DND-41 (cell line): Measurements from ENCODE around the gene MYBPC1.

Experiments
- ATAC-seq: fragments of 200-7000 bp; cut with Tn5 transposase; 3 replicates; pipeline ENCODE4 v1.9.1; 2021; ENCODE audit warnings: low read depth; ENCODE audit not compliant: insufficient read depth
- DNase-seq: peaks from one replicate; pipeline ENCODE4 v3.0.0-alpha.2; 2020
- H2AFZ ChIP-seq: 2 replicates; pipeline ENCODE4 v1.6.0; 2012; ENCODE audit warnings: low read depth, low read length
- H3K27ac ChIP-seq: 2 replicates; pipeline ENCODE4 v1.5.1; 2012; ENCODE audit warnings: low read length, inconsistent platforms
- H3K27me3 ChIP-seq: fragments of 200-600 bp; sonication (generic); 2 replicates; pipeline ENCODE4 v1.6.0; 2012; ENCODE audit warnings: low read length, mild to moderate bottlenecking, inconsistent platforms; ENCODE audit not compliant: insufficient read depth, poor library complexity
- H3K36me3 ChIP-seq: 2 replicates; pipeline ENCODE4 v1.5.1; 2012; ENCODE audit warnings: low read length, inconsistent platforms; ENCODE audit not compliant: insufficient read depth
- H3K4me1 ChIP-seq: 2 replicates; pipeline ENCODE4 v1.5.1; 2012; ENCODE audit warnings: mild to moderate bottlenecking, low read length; ENCODE audit not compliant: insufficient read depth
- H3K4me2 ChIP-seq: 2 replicates; pipeline ENCODE4 v1.6.0; 2012; ENCODE audit warnings: mild to moderate bottlenecking, moderate library complexity, low read length, inconsistent platforms; ENCODE audit not compliant: insufficient read depth
- H3K4me3 ChIP-seq, 2 experiments: fragments of 200-600 bp in 1 of 2; shearing (Covaris generic) in 1 of 2; 2 replicates each; pipeline ENCODE4 v1.5.1; 2012 to 2016; ENCODE audit warnings: inconsistent platforms in 2 of 2, low read length in 2 of 2, mild to moderate bottlenecking in 2 of 2, low read depth in 1 of 2, moderate library complexity in 1 of 2
- H3K79me2 ChIP-seq: 2 replicates; pipeline ENCODE4 v1.6.0; 2012; ENCODE audit warnings: low read length, inconsistent platforms; ENCODE audit not compliant: insufficient read depth
- H3K9ac ChIP-seq: 2 replicates; pipeline ENCODE4 v1.6.0; 2012; ENCODE audit warnings: low read depth, mild to moderate bottlenecking, inconsistent platforms, low read length, moderate library complexity
- H3K9me3 ChIP-seq: 2 replicates; pipeline ENCODE4 v1.5.1; 2012; ENCODE audit warnings: low read length, moderate library complexity, mild to moderate bottlenecking, inconsistent platforms; ENCODE audit not compliant: insufficient read depth, severe bottlenecking
- H4K20me1 ChIP-seq: 2 replicates; pipeline ENCODE4 v1.6.0; 2012; ENCODE audit warnings: low read length; ENCODE audit not compliant: insufficient read depth
- EZH2 ChIP-seq: IDR thresholded peaks from 3 replicates; pipeline ENCODE4 v1.6.1; 2012; ENCODE audit warnings: borderline replicate concordance, low read depth, mild to moderate bottlenecking, moderate library complexity, low read length, inconsistent platforms; ENCODE audit not compliant: severe bottlenecking
- TF ChIP-seq, protein P1 (sequence below): IDR thresholded peaks from 2 replicates; pipeline ENCODE4 v1.5.1; 2012; ENCODE audit warnings: borderline replicate concordance, low read length, moderate library complexity, mild to moderate bottlenecking; ENCODE audit not compliant: poor library complexity, severe bottlenecking; ENCODE audit errors: extremely low read depth

The MYBPC1 gene

DNA sequence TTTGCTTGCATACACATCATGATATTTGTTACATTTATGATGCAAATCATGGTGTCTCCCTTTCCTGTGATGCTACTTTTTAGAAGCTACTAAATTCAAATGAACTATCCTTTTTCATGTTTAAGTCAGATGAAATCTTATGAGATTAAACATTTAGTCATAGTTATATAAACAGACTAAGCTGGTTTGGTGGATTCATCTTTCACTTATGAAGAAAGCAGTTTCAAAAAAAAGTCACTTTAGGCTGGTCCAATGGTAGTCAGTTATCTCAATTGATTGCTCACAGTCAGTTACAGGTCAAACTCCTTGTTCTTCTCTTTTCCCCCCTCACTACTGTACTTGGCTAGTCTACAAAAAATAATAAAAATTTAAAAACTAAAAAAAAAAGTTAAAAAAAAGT lies 124.8 kb downstream of the MYBPC1 start:
- no peak overlapping the region for H3K4me3 ChIP-seq
- TF ChIP-seq, protein P1, sequence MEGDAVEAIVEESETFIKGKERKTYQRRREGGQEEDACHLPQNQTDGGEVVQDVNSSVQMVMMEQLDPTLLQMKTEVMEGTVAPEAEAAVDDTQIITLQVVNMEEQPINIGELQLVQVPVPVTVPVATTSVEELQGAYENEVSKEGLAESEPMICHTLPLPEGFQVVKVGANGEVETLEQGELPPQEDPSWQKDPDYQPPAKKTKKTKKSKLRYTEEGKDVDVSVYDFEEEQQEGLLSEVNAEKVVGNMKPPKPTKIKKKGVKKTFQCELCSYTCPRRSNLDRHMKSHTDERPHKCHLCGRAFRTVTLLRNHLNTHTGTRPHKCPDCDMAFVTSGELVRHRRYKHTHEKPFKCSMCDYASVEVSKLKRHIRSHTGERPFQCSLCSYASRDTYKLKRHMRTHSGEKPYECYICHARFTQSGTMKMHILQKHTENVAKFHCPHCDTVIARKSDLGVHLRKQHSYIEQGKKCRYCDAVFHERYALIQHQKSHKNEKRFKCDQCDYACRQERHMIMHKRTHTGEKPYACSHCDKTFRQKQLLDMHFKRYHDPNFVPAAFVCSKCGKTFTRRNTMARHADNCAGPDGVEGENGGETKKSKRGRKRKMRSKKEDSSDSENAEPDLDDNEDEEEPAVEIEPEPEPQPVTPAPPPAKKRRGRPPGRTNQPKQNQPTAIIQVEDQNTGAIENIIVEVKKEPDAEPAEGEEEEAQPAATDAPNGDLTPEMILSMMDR: no peak
- no peak for TF ChIP-seq EZH2
- H4K20me1 ChIP-seq: no peaks in the 10 kb centered on the region
- no peak overlapping the region for H3K4me2 ChIP-seq
- DNase-seq (no peak), ATAC-seq (no peak)
- H3K79me2 ChIP-seq: no peaks in the 10 kb centered on the region
- H3K4me1 ChIP-seq: no peaks in the 10 kb centered on the region
- no peak overlapping the region for H2AFZ ChIP-seq
- H3K27ac ChIP-seq: no peak overlapping the region
- H3K9me3 ChIP-seq: no peaks in the 10 kb centered on the region
- H3K9ac ChIP-seq: no peak overlapping the region
- H3K36me3 ChIP-seq: peaks cover 3% of the 10 kb centered on the region; the same call in 1 of the 2 replicates
- H3K27me3 ChIP-seq: no peaks in the 10 kb centered on the region

GRCh38 chr12:101720118-101720517 lies 125.3 kb downstream of the MYBPC1 start:
- Histone ChIP-seq H3K4me2 (no peak overlapping the region), H3K79me2 (no peaks in the 10 kb centered on the region), H3K9ac (no peak overlapping the region), H3K27me3 (no peaks in the 10 kb centered on the region), H2AFZ (no peak overlapping the region), H4K20me1 (no peaks in the 10 kb centered on the region), H3K27ac (no peak overlapping the region), H3K36me3 (peaks cover 3% of the 10 kb centered on the region; the same call in 1 of the 2 replicates), H3K4me1 (no peaks in the 10 kb centered on the region), H3K9me3 (no peaks in the 10 kb centered on the region), H3K4me3 (no peak overlapping the region)
- ATAC-seq (no peak), DNase-seq (no peak)
- no peak for TF ChIP-seq EZH2
- TF ChIP-seq, protein P1: no peak

DNA sequence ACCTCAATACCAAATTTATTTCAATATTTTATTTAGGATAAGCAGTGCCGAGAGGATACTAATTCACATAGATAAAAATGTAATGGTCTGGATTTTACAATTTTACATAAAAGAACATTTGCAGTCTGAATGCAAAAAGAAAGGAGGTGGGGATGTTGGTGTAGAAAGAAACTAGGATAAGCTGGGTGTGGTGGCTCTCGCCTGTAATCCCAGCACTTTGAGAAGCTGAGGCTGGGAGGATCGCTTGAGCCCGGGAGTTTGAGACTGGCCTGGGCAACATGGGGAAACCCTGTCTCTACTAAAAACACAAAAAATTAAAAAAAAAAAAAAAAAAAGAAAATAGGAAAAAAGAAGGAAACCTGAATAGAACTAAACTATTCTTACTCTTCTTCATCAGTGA lies 127.6 kb downstream of the MYBPC1 start:
- H3K4me3 ChIP-seq: no peak overlapping the region
- DNase-seq (no peak), ATAC-seq (no peak)
- H3K4me2 ChIP-seq: no peak overlapping the region
- H4K20me1 ChIP-seq: no peaks in the 10 kb centered on the region
- TF ChIP-seq, protein P1: no peak
- no peak for TF ChIP-seq EZH2
- H3K79me2 ChIP-seq: no peaks in the 10 kb centered on the region
- no peak overlapping the region for H3K9ac ChIP-seq
- peaks cover 3% of the 10 kb centered on the region; the same call in 1 of the 2 replicates for H3K36me3 ChIP-seq
- H3K9me3 ChIP-seq: no peaks in the 10 kb centered on the region
- H3K27ac ChIP-seq: no peak overlapping the region
- no peaks in the 10 kb centered on the region for H3K4me1 ChIP-seq
- H3K27me3 ChIP-seq: no peaks in the 10 kb centered on the region
- H2AFZ ChIP-seq: no peak overlapping the region

DNA sequence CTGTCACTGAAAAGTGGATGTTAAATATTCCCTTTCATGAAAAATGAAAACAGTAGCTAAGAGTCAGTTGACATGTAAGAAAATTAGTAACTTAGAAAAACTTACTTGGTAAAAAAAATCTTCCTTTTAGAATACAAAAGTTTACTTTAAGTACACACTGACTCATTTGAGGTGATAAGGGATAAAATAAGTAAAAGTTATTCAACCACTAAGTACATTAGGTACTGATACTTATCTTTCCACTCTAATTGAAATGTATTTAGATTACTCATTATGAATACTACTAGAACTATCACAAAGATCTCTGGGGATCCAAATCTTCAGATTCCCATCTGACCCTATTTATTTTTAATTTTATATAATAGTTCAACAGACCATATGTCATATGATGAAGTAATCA lies 132.3 kb downstream of the MYBPC1 start:
- H3K27ac ChIP-seq: no peak overlapping the region
- H3K9ac ChIP-seq: no peak overlapping the region
- H3K4me3 ChIP-seq: no peak overlapping the region
- H4K20me1 ChIP-seq: no peaks in the 10 kb centered on the region
- H3K79me2 ChIP-seq: no peaks in the 10 kb centered on the region
- no peaks in the 10 kb centered on the region for H3K4me1 ChIP-seq
- no peak for TF ChIP-seq EZH2
- TF ChIP-seq, protein P1: no peak
- ATAC-seq (no peak), DNase-seq (no peak)
- no peaks in the 10 kb centered on the region for H3K27me3 ChIP-seq
- H2AFZ ChIP-seq: no peak overlapping the region
- peaks cover 7% of the 10 kb centered on the region; the same call in 1 of the 2 replicates for H3K36me3 ChIP-seq
- no peak overlapping the region for H3K4me2 ChIP-seq
- no peaks in the 10 kb centered on the region for H3K9me3 ChIP-seq
